Heart left ventricle (tissue), 13 donors: ENCODE data around the gene HOXB1.

Experiments used
- POLR2A ChIP-seq, 2 donors: fragments of 450-650 bp; IDR thresholded peaks; one replicate each; pipeline ENCODE4 v1.6.1; 2017; ENCODE audit warnings: antibody characterized with exemption in 2 of 2, mild to moderate bottlenecking in 2 of 2, moderate library complexity in 2 of 2
- TF ChIP-seq, protein P1 (sequence below), 12 donors: fragments of 200-600 bp; sonication (generic) in 4 of 12; IDR thresholded peaks; one replicate each; pipeline versions ENCODE4 v1.5.0 to v1.8.0; 2018 to 2022; ENCODE audit warnings: antibody characterized with exemption in 12 of 12, mild to moderate bottlenecking in 5 of 12
- donor health status: ischemic (EF 13 %, LVEDD 7.1; RV severe dilation, severe dysfunction).
- donor health status: DM: no; HTN: yes; CAD: no.
- donor health status: DM: no; HTN: no; CAD: no.
- donor health status: ischemic (EF 25% LVEDD 6.9; RV normal size, moderate dysfunction).
- donor health status: ischemic (EF 25% LVEDD 5.7; RV mildly dilated, moderate dysfunction).
- donor health status: ischemic (EF 35%, LVEDD 5.7; RV mildly dilated, moderate dysfunction).
- donor health status: nonischemic (EF 11% LVEDD 7.7; RV severe dilation, severe dysfunction).
- donor health status: DM: yes; HTN: yes; CAD: no.
- donor health status: PGD.
- donor health status: ischemic (EF 29% LVEDD 5.4; RV normal size, mild dysfunction).
- donor health status: nonischemic (EF 23%, LVEDD 6.1; RV moderate dilation, normal function).

DNA sequence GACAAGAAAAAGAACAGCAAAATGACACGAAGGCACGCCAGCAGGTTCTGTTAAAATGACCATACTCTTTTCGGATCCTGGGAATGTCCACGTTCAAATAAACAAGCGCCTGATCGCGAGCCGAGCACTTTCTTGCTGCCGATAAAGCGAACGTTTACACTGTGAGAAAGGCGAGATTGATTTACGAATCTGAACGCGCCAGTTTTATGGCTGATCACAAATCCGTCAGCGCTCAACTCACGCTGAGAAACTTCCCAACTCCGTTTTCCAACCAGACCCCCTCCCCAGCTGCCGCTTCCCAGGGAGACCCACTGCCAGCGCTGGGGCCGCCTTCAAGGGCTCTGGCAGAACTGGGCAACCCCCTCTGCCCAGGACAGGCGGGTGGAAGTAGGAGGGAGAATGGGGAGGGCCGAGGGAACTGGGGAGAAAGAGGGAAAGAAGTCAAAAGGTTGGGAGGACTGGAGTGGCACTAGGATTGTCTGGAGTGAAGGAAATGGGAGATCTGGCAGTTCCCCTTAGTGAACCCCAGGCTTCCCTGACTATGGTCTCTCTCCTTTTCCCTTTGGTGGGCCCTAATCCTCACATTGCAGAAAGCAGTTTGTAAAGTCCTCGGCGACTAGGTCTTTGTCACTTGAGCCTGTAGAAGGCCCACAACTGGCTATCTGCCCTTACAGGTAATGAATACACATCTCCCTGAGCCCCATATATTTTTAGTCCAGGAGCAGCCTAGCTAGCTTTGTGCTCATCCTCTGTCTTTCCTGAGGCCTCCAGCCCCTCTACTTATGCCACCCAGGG, 40.4 kb upstream of the HOXB1 start:
- TF ChIP-seq, protein P1, sequence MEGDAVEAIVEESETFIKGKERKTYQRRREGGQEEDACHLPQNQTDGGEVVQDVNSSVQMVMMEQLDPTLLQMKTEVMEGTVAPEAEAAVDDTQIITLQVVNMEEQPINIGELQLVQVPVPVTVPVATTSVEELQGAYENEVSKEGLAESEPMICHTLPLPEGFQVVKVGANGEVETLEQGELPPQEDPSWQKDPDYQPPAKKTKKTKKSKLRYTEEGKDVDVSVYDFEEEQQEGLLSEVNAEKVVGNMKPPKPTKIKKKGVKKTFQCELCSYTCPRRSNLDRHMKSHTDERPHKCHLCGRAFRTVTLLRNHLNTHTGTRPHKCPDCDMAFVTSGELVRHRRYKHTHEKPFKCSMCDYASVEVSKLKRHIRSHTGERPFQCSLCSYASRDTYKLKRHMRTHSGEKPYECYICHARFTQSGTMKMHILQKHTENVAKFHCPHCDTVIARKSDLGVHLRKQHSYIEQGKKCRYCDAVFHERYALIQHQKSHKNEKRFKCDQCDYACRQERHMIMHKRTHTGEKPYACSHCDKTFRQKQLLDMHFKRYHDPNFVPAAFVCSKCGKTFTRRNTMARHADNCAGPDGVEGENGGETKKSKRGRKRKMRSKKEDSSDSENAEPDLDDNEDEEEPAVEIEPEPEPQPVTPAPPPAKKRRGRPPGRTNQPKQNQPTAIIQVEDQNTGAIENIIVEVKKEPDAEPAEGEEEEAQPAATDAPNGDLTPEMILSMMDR (IDR thresholded peaks at IDR 0.05): no peak
- TF ChIP-seq POLR2A (IDR thresholded peaks at IDR 0.05): no peak
